ENCODE results near the gene WDFY3.
A peak's percentile ranks its signal among the peaks of the same experiment; 100 is the strongest.
"Not testable (repeated sequence)": the region's sequence is repeated elsewhere in the genome, so short reads cannot be mapped to it uniquely, and the experiment has no call there.

Gene WDFY3

DNA sequence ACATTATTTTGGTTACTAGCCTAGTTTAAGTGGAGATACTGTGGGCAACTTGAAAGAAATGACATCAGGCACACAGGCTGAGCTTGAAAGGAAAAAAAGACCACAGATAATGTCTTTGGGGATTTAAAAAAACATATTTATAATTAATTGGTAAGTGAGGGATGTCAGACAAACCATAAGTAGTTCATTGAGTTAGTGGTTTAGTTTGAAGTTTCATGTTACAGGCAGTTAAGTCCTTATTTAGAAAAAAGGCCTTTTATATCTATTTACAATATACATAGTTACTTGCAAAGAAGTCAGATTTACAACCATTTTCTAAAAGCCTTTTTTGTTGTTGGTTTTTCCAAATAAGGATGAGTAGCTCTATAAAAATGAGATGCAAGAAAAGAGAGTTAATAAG is 294.3 kb downstream of the WDFY3 start:
- no peak for TF ChIP-seq EZH2phosphoT487 (IDR thresholded peaks at IDR 0.05; ENCODE audit: low read depth)
- TF ChIP-seq, protein P1, sequence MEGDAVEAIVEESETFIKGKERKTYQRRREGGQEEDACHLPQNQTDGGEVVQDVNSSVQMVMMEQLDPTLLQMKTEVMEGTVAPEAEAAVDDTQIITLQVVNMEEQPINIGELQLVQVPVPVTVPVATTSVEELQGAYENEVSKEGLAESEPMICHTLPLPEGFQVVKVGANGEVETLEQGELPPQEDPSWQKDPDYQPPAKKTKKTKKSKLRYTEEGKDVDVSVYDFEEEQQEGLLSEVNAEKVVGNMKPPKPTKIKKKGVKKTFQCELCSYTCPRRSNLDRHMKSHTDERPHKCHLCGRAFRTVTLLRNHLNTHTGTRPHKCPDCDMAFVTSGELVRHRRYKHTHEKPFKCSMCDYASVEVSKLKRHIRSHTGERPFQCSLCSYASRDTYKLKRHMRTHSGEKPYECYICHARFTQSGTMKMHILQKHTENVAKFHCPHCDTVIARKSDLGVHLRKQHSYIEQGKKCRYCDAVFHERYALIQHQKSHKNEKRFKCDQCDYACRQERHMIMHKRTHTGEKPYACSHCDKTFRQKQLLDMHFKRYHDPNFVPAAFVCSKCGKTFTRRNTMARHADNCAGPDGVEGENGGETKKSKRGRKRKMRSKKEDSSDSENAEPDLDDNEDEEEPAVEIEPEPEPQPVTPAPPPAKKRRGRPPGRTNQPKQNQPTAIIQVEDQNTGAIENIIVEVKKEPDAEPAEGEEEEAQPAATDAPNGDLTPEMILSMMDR (IDR thresholded peaks at IDR 0.05; ENCODE audit: low read depth, low read length), result no peak
- Histone ChIP-seq H3K4me1 (ENCODE audit: low read length) (peaks cover 30% of the 10 kb centered on the region), H3K27ac (ENCODE audit: low read length) (no peak overlapping the region), H3K9ac (ENCODE audit: low read length) (no peak overlapping the region), H3K9me3 (ENCODE audit: insufficient read depth, low read length) (no peaks in the 10 kb centered on the region), H4K20me1 (ENCODE audit: insufficient read depth, low read length) (no peaks in the 10 kb centered on the region), H3K79me2 (ENCODE audit: low read length) (no peaks in the 10 kb centered on the region), H3K4me3 (ENCODE audit: low read length) (no peak overlapping the region), H3K4me2 (ENCODE audit: low read length) (no peak overlapping the region), H2AFZ (ENCODE audit: low read depth, low read length) (no peak overlapping the region), H3K36me3 (replicated peaks; ENCODE audit: low read depth, low read length) (no peaks in the 10 kb centered on the region), H3K27me3 (ENCODE audit: low read depth, low read length) (no peaks in the 10 kb centered on the region)

DNA sequence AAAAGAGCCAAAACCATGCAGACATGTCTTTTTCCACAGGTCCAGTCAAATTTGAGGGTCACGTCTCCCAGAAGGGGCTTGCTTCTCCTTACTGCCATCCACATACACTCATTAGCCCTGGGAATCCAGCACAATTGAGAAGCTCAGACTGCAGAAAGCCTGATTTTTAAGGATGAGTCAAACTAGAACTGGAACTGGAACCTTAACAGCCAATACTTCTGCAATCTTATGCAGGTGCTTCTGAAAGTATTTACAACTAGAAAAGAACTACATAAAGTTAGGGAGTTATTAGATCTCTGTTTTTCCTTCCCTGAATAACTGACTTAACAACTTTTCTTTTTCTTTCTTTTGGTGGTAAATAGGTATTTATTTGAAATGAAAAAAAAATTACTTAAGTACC is 297.3 kb downstream of the WDFY3 start:
- no peaks in the 10 kb centered on the region for H4K20me1 ChIP-seq (ENCODE audit: insufficient read depth, low read length)
- no peak for TF ChIP-seq EZH2phosphoT487 (IDR thresholded peaks at IDR 0.05; ENCODE audit: low read depth)
- TF ChIP-seq, protein P1 (IDR thresholded peaks at IDR 0.05; ENCODE audit: low read depth, low read length), result no peak
- H3K36me3 ChIP-seq (replicated peaks; ENCODE audit: low read depth, low read length), result no peaks in the 10 kb centered on the region
- no peak overlapping the region for H3K9ac ChIP-seq (ENCODE audit: low read length)
- no peaks in the 10 kb centered on the region for H3K79me2 ChIP-seq (ENCODE audit: low read length)
- H3K4me3 ChIP-seq (ENCODE audit: low read length), result peak overlapping the region; percentile 27
- H3K4me2 ChIP-seq (ENCODE audit: low read length), result peak overlapping the region; percentile 70
- H3K27me3 ChIP-seq (ENCODE audit: low read depth, low read length), result no peaks in the 10 kb centered on the region
- H3K9me3 ChIP-seq (ENCODE audit: insufficient read depth, low read length), result peaks cover 6% of the 10 kb centered on the region; the same call in 1 of the 2 replicates
- no peak overlapping the region for H2AFZ ChIP-seq (ENCODE audit: low read depth, low read length)
- H3K4me1 ChIP-seq (ENCODE audit: low read length), result peaks cover 26% of the 10 kb centered on the region
- peak overlapping the region; percentile 56 for H3K27ac ChIP-seq (ENCODE audit: low read length)

DNA sequence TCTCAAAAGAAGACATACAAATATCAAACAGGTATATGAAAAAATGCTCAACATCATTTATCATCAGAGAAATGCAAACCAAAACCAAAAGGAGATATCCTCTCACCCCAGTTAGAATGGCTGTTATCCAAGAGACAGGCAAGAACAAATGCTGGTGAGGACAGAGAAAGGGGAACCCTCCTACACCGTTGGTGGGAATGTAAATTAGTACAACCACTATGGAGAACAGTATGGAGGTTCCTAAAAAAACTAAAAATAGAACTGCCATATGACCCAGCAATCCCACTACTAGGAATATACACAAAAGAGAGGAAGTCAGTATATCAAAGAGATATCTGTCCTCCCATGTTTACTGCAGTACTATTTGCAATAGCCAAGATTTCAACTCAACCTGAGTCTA is 300.1 kb downstream of the WDFY3 start:
- H3K27ac ChIP-seq (ENCODE audit: low read length), result no peak overlapping the region
- H2AFZ ChIP-seq (ENCODE audit: low read depth, low read length), result no peak overlapping the region
- no peak overlapping the region for H3K4me2 ChIP-seq (ENCODE audit: low read length)
- no peak overlapping the region for H3K4me3 ChIP-seq (ENCODE audit: low read length)
- no peaks in the 10 kb centered on the region for H3K79me2 ChIP-seq (ENCODE audit: low read length)
- no peaks in the 10 kb centered on the region for H4K20me1 ChIP-seq (ENCODE audit: insufficient read depth, low read length)
- no peak for TF ChIP-seq EZH2phosphoT487 (IDR thresholded peaks at IDR 0.05; ENCODE audit: low read depth)
- TF ChIP-seq, protein P1 (IDR thresholded peaks at IDR 0.05; ENCODE audit: low read depth, low read length), result no peak
- no peak overlapping the region for H3K9ac ChIP-seq (ENCODE audit: low read length)
- H3K36me3 ChIP-seq (replicated peaks; ENCODE audit: low read depth, low read length), result no peaks in the 10 kb centered on the region
- H3K4me1 ChIP-seq (ENCODE audit: low read length), result peaks cover 26% of the 10 kb centered on the region
- H3K9me3 ChIP-seq (ENCODE audit: insufficient read depth, low read length), result peaks cover 6% of the 10 kb centered on the region; the same call in 1 of the 2 replicates
- H3K27me3 ChIP-seq (ENCODE audit: low read depth, low read length), result no peaks in the 10 kb centered on the region

DNA sequence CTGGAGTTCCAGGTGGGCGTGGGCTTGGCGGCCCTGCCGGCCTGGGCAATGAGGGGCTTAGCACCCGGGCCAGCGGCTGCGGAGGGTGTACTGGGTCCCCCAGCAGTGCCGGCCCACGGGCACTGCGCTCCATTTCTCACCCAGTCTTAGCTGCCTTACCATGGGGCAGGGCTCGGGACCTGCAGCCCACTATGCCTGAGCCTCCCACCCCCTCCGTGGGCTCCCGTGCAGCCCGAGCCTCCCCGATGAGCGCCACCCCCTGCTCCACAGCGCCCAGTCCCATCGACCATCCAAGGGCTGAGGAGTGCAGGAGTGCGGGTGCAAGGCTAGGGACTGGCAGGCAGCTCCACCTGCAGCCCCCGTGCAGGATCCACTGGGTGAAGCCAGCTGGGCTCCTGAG is 301.7 kb downstream of the WDFY3 start:
- not testable (repeated sequence) for H4K20me1 ChIP-seq (ENCODE audit: insufficient read depth, low read length); H3K9ac ChIP-seq (ENCODE audit: low read length); H3K27ac ChIP-seq (ENCODE audit: low read length); H3K9me3 ChIP-seq (ENCODE audit: insufficient read depth, low read length); H3K27me3 ChIP-seq (ENCODE audit: low read depth, low read length); H3K79me2 ChIP-seq (ENCODE audit: low read length); H3K4me2 ChIP-seq (ENCODE audit: low read length); H3K36me3 ChIP-seq (replicated peaks; ENCODE audit: low read depth, low read length); H2AFZ ChIP-seq (ENCODE audit: low read depth, low read length); H3K4me3 ChIP-seq (ENCODE audit: low read length)
- peaks cover 17% of the 10 kb centered on the region for H3K4me1 ChIP-seq (ENCODE audit: low read length)

Data from OCI-LY3 (cell line).